ENCODE measurements around the gene ZBTB2.
"Not testable (repeated sequence)": the region's sequence is repeated elsewhere in the genome, so short reads cannot be mapped to it uniquely, and the experiment has no call there.

The ZBTB2 gene

GRCh38 chr6:151353795-151354194 is 37.6 kb downstream of the ZBTB2 start:
- DNase-seq (ENCODE audit: low read depth in 1 of 2, low spot score in 1 of 2) = no peak
- in situ Hi-C loops (cut with HindIII; ENCODE audit: low pct_unique_long_range_greater_than_20kb, low sequenced_read_pairs) = no loop called here
- TF ChIP-seq JUND (IDR thresholded peaks at IDR 0.05; ENCODE audit: low read depth) = no peak

DNA sequence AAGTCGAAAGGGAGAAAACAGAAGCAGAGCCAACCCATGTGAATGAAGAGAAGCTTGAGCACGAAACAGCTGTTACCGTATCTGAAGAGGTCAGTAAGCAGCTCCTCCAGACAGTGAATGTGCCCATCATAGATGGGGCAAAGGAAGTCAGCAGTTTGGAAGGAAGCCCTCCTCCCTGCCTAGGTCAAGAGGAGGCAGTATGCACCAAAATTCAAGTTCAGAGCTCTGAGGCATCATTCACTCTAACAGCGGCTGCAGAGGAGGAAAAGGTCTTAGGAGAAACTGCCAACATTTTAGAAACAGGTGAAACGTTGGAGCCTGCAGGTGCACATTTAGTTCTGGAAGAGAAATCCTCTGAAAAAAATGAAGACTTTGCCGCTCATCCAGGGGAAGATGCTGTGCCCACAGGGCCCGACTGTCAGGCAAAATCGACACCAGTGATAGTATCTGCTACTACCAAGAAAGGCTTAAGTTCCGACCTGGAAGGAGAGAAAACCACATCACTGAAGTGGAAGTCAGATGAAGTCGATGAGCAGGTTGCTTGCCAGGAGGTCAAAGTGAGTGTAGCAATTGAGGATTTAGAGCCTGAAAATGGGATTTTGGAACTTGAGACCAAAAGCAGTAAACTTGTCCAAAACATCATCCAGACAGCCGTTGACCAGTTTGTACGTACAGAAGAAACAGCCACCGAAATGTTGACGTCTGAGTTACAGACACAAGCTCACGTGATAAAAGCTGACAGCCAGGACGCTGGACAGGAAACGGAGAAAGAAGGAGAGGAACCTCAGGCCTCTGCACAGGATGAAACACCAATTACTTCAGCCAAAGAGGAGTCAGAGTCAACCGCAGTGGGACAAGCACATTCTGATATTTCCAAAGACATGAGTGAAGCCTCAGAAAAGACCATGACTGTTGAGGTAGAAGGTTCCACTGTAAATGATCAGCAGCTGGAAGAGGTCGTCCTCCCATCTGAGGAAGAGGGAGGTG is 38.7 kb downstream of the ZBTB2 start:
- in situ Hi-C loops (cut with HindIII; ENCODE audit: low pct_unique_long_range_greater_than_20kb, low sequenced_read_pairs) = no loop called here
- DNase-seq (ENCODE audit: low read depth in 1 of 2, low spot score in 1 of 2) = no peak
- TF ChIP-seq JUND (IDR thresholded peaks at IDR 0.05; ENCODE audit: low read depth) = no peak

DNA sequence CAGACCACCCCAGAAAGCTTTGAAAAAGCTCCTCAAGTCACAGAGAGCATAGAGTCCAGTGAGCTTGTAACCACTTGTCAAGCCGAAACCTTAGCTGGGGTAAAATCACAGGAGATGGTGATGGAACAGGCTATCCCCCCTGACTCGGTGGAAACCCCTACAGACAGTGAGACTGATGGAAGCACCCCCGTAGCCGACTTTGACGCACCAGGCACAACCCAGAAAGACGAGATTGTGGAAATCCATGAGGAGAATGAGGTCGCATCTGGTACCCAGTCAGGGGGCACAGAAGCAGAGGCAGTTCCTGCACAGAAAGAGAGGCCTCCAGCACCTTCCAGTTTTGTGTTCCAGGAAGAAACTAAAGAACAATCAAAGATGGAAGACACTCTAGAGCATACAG is 39.6 kb downstream of the ZBTB2 start:
- TF ChIP-seq JUND (IDR thresholded peaks at IDR 0.05; ENCODE audit: low read depth) = no peak
- in situ Hi-C loops (cut with HindIII; ENCODE audit: low pct_unique_long_range_greater_than_20kb, low sequenced_read_pairs) = no loop called here
- DNase-seq (ENCODE audit: low read depth in 1 of 2, low spot score in 1 of 2) = no peak

GRCh38 chr6:151351146-151351700 is 40.1 kb downstream of the ZBTB2 start:
- no peak for TF ChIP-seq JUND (IDR thresholded peaks at IDR 0.05; ENCODE audit: low read depth)
- in situ Hi-C loops (cut with HindIII; ENCODE audit: low pct_unique_long_range_greater_than_20kb, low sequenced_read_pairs) = no loop called here
- no peak for DNase-seq (ENCODE audit: low read depth in 1 of 2, low spot score in 1 of 2)

- in situ Hi-C loops (cut with HindIII; ENCODE audit: low pct_unique_long_range_greater_than_20kb, low sequenced_read_pairs) = no loop called here
- TF ChIP-seq JUND (IDR thresholded peaks at IDR 0.05; ENCODE audit: low read depth) = no peak
Measured at GRCh38 chr6:151350442-151351145, 40.8 kb downstream of the ZBTB2 start.

DNA sequence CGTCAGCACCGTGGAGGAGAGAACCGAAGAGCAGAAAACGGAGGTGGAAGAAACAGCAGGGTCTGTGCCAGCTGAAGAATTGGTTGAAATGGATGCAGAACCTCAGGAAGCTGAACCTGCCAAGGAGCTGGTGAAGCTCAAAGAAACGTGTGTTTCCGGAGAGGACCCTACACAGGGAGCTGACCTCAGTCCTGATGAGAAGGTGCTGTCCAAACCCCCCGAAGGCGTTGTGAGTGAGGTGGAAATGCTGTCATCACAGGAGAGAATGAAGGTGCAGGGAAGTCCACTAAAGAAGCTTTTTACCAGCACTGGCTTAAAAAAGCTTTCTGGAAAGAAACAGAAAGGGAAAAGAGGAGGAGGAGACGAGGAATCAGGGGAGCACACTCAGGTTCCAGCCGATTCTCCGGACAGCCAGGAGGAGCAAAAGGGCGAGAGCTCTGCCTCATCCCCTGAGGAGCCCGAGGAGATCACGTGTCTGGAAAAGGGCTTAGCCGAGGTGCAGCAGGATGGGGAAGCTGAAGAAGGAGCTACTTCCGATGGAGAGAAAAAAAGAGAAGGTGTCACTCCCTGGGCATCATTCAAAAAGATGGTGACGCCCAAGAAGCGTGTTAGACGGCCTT is 41.6 kb downstream of the ZBTB2 start:
- DNase-seq (ENCODE audit: low read depth in 1 of 2, low spot score in 1 of 2) = no peak
- in situ Hi-C loops (cut with HindIII; ENCODE audit: low pct_unique_long_range_greater_than_20kb, low sequenced_read_pairs) = no loop called here
- TF ChIP-seq JUND (IDR thresholded peaks at IDR 0.05; ENCODE audit: low read depth) = no peak

More at GRCh38 chr6:151350442-151351145, 40.8 kb downstream of the ZBTB2 start:
- no peak for DNase-seq (ENCODE audit: low read depth in 1 of 2, low spot score in 1 of 2)

- DNase-seq (ENCODE audit: low read depth in 1 of 2, low spot score in 1 of 2); in situ Hi-C loops (cut with HindIII; ENCODE audit: low pct_unique_long_range_greater_than_20kb, low sequenced_read_pairs): not testable (repeated sequence)
Measured at GRCh38 chr6:151342750-151343149, 48.6 kb downstream of the ZBTB2 start.

DNA sequence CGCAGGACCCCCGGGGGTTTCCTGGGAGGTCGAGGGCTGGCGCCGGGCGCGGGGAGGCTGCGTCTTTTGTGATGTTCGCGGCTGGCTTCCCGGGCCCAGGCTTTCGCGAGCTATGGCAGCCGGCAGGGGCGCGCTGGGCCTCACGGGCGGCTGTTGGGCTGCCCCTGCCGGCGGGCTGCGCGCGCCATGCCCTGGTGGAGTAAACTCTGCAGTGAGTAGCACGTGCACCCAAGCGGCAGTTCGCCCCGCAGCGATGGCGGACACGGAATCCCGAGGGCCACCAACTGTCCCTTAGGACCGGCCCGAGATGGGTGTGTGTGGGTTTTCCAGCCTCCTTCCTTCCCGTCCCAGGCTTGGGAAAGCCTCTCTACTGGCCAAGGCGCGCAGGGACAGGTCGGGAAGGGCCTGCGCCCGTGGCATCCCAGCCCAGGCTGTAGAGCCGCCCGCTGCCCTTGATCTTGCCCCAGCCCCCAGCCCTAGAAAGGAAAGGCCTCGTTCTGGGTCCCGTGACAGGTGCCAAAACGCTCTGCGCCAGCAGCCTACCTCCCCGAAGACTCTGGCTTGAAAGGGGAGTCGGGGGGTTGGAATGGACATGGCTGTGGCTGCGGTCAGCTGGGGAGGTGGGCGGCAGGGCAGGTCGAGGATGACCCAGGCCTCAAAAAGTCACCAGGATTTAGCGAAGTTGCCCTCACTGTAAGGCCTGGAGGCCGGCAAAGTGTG is 49.7 kb downstream of the ZBTB2 start:
- in situ Hi-C loops (cut with HindIII; ENCODE audit: low pct_unique_long_range_greater_than_20kb, low sequenced_read_pairs) = no loop called here
- TF ChIP-seq JUND (IDR thresholded peaks at IDR 0.05; ENCODE audit: low read depth) = no peak
- DNase-seq (ENCODE audit: low read depth in 1 of 2, low spot score in 1 of 2) = no peak

DNA sequence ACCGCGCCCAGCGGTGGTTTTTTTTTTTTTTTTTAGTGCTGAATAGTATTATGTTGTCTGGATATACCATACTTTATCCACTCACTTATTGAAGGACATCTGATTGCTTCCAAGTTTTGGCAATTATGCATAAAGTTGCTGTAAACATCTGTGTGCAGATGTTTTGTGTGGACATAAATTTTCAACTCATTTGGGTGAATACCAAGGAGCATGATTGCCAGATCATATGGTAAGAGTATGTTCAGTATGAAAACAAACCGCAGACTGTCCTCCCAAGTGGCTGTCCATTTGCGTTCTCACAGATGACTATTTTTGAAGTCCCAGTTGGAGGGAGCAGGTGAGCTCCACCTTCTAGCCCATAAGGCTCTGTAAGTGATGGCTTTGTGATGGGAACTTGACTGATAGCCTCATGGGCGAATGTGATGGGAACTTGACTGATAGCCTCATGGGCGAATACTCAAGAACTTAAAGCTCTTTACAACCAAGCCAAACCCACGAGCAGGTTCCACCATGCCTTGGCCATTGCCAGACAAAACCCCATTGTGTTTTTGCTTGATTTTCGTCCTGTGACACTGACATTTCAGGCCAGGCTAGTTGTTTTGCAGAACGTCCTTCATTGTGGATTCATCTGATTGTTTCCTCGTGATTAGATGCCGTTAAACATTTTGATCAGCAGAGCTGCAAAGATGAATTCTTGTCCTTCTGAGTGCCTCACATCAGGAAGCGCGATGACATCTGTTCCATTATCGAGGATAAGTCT is 51.0 kb downstream of the ZBTB2 start:
- TF ChIP-seq JUND (IDR thresholded peaks at IDR 0.05; ENCODE audit: low read depth) = no peak
- DNase-seq (ENCODE audit: low read depth in 1 of 2, low spot score in 1 of 2) = no peak
- in situ Hi-C loops (cut with HindIII; ENCODE audit: low pct_unique_long_range_greater_than_20kb, low sequenced_read_pairs) = no loop called here

DNA sequence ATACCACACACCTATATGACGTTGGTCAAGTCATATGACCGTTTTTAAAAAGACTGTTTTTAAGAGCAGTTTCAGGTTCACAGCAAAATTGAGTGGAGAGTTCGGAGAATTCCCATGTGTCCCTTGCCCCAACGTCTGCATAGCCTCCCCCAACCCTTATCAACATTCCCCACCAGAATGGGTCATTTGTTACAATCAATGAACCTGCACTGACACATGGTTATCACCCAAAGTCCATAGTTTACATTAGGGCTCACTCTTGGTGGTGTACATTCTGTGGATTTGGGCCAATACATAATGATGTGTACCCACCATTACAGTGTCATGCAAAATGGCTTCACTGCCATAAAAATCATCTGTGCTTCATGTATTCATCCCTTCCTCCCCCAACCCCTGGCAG is 52.0 kb downstream of the ZBTB2 start:
- DNase-seq (ENCODE audit: low read depth in 1 of 2, low spot score in 1 of 2) = no peak
- in situ Hi-C loops (cut with HindIII; ENCODE audit: low pct_unique_long_range_greater_than_20kb, low sequenced_read_pairs) = no loop called here
- TF ChIP-seq JUND (IDR thresholded peaks at IDR 0.05; ENCODE audit: low read depth) = no peak

DNA sequence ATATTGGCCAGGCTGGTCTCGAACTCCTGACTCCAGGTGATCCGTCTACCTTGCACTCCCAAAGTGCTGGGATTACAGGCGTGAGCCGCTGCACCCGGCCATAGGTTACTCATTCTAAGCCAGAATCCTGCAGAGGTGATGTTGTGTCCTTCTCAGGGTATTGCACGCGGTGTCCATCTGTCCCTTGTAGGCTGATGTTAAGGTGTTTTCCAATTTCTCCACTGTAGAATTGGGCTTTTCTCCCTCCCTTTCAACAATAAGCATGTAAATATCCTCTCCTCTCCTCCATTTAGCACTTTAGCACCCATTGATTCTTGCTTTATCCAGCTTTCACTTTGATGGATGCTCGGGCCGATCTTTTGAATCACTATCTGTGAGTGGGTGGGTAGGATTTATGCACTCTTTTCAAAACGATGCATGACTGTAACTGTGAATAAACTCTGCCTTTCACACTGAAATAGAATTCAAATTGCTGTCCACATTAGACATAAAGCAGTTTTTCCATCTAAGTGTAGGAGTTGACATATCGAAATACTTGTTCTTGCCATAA is 52.6 kb downstream of the ZBTB2 start:
- in situ Hi-C loops (cut with HindIII; ENCODE audit: low pct_unique_long_range_greater_than_20kb, low sequenced_read_pairs) = no loop called here
- TF ChIP-seq JUND (IDR thresholded peaks at IDR 0.05; ENCODE audit: low read depth) = no peak
- no peak for DNase-seq (ENCODE audit: low read depth in 1 of 2, low spot score in 1 of 2)

Data from T47D (cell line).